NCI-H2107 treated with DMSO at 0.1 percent for 48 hours (cell line): ENCODE data around the gene JMJD1C.

Source experiments
- DNase-seq: peaks from one replicate; lab custom pipeline; 2025; ENCODE audit not compliant: unreplicated experiment; lab: John Stamatoyannopoulos, UW

The JMJD1C gene

DNA sequence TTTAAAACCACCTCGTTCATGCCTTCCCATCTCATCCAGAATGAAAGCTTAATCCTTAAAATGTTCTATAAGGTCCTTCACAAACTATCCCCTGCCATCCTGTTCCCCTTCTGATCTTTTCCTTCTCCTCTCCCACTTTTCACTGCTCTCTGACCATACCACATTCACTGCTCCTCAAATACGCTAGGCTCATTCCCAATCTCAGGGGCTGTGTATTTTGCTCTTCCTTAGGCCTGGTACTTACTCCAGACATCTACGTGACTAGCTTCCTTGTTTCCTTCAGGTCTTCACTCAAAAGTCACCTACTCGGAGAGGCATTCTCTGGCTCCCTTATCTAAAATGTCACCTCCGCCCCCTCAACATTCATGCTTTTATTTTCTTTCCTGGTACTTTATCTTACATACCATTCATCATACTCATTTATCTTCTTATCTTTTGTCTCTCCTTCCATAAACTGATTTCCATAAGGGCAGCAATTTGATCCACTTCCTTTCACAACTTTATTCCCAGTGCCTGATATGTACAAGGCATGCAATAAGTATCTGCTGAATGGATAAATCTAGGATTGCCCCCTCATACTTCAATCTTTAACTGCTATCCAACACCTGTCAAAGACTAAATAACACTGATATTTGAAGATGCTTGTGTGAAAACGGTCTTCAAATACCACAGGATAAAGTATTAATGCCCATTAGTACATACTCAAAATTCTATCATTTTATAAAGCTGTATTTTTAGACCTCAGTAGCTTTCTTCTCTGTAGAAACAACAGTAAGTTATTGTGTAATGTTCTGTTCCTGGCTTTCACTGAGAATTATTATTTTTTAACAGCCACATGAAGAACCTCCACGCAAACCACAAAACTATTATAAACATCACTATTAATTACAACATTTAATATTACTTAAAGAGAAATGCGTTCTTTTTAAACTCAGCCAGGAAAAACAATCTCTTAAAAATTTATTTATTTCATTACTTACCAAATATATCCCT, 27.0 kb downstream of the JMJD1C start:
- DNase-seq = no peak

- no peak for DNase-seq
These were observed 28.4 kb downstream of the JMJD1C start for GRCh38 chr10:63437116-63437949.

- no peak for DNase-seq
These were observed 29.6 kb downstream of the JMJD1C start for GRCh38 chr10:63436225-63436624.

GRCh38 chr10:63434866-63435854, 30.6 kb downstream of the JMJD1C start:
- DNase-seq = no peak

- DNase-seq = no peak
These were observed 33.6 kb downstream of the JMJD1C start for GRCh38 chr10:63431962-63432797.

DNA sequence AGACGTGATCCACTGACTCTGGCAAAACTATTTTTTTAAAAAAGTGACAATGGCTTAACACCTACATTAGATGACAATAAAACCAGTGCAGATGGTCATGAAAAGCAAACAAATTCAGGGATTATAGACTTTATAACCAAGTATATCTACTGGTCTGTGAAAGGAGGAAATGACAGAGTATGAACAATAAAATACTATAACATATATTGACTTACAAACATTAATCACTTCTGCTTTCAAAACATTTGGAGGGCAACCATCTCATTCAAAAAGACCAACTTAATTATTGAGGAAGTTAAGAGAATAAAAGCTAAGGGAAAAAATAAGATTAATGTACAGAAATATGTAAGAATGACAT, 34.8 kb downstream of the JMJD1C start:
- DNase-seq = no peak

- no peak for DNase-seq
These were observed 35.4 kb downstream of the JMJD1C start for GRCh38 chr10:63430091-63430998.

DNA sequence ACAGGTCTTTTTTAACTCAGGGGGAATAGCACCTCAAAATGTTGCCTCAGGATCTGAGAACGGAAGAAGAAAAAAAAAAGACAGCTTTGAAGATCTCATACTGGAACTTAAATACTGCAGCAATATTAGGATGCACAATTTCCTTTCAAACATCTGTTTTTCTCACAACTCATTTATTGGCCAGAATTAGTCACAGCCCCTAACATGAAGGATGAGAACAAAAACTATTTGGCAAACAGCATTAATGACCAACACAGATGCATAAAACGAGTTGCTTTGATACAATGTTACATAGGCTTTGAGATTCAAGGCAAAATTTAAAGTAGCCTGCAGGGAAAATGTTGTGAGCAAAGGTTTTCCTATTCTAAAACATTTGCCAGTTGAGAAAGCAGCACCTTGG, 36.5 kb downstream of the JMJD1C start:
- DNase-seq = no peak

DNA sequence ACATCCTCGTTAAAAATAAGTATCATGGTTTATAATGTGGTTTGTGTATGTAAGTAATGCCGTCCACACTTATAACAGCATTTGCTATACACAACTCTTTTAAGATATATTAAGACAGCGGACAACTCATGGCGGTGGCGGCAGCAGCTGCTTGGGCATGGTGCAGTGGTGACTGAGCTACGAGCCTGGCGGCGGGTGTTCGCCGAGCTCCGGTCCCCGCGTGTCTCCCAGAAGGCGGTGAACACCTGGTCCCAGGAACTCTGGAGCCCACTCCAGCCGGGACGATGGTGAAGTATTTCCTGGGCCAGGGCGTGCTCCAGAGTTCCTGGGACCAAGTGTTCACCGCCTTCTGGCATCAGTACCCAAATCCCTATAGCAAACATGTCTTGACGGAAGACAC, 38.8 kb downstream of the JMJD1C start:
- no peak for DNase-seq

GRCh38 chr10:63425512-63425911, 40.3 kb downstream of the JMJD1C start:
- no peak for DNase-seq

DNA sequence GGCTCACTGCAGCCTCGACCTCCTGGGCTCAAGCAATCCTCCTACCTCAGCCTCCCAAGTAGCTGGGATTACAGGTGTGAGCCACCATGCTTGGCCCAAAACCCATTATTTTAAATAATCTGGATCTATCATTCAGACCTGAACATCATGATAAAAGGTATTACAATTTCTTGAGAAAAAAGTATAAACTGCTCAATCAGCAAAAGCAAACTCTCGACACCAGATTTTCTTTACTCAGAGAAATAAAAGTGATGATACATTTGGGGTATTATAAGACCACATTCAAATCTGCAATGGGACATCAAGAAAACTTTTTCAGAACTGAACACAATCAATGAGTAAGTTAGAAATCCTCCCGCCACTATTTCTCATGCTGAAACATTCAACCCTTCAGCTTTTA, 41.2 kb downstream of the JMJD1C start:
- no peak for DNase-seq

DNA sequence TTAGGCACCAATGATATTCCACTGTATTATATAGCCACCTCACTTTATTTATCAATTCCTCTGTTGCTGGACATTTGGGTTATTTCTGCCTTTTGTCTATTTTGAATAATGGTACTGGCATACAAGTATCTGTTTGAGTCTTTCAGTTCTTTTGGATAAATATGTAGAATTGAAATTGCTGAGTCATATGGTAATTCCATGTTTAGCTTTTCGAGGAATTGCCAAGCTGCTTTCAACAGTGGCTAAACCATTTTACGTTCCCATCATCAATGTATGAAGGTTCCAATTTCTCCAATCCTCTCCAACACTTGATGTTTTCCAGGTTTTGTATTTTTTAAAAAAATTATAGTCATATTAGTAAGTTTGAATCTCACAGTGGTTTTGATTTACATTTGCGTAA, 42.3 kb downstream of the JMJD1C start:
- DNase-seq = no peak

- no peak for DNase-seq
These were observed 44.2 kb downstream of the JMJD1C start for GRCh38 chr10:63421591-63421990.

DNA sequence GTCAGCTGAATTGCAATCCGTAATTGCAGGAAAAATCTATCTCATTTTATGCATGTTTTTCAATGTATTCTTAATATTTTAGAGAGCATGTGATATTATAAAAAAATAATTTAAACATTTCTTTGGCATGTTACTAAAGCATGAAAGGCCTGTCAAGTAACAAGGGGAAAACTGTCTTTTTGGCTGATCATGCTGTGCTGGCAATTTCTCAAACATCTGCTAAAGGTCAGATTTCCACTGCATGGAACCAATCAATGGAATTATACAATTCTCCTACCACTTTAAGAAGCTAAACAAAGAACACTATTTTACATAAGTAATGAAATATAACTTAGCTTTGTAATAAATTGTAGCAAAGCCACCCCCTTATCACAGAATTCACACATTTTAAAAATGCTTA, 49.4 kb downstream of the JMJD1C start:
- no peak for DNase-seq

DNA sequence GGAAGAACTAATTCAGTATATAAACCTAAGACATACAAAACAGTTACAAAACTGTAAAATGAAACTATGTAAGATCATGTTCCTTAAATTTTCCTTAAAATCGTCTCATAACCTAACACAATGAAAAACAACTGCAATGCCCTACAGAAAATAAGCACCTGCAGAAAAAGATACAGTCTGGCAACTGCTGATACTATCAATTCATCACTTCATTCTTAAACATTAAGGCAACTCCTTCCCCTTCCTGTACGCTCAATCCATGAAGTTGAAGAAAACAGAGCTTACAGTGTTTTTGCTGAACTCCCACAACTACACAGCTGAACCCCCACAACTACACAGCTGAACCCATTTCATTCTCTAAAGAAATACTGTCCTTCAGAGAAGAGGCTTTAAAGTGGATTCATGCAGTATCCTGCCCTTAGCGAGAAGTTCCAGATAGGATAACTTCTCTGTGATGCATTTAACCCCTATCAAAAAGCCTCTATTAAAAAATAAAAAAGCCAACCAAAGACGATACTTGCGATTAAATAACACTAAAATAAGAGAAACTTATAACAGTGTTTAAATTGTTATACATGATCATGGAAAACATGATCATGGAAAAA, 50.0 kb downstream of the JMJD1C start:
- DNase-seq = no peak

DNA sequence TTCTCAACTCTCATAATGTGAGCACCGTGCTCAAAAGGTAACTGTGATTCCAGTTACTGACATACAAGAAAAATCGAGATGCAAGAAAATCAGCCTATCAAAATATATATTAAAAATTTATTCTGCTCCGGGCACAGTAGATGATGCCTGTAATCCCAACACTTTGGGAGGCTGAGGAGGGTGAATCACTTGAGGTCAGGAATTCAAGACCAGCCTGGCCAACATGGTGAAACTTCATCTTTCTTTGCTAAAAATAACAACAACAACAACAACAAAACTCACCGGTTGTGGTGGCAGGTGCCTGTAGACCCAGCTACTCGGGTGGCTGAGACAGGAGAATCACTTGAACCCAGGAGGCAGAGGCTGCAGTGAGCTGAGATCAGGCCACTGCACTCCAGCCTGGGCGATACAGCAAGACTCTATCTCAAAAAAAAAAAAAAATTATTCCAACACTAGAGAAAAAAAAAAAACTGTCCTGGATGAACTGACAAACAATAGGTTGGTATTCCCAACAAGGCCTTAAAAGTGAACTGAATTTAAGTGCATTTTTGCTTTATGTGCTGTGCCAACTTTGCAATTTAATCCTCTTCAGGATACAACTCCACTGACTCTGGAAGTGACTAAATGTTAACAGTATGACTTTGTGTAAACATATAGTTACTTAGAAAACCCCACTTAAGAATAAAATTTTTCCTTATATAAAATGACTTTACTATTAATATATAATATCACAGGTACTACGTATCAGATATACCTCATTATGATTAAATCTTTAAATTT, 51.1 kb downstream of the JMJD1C start:
- no peak for DNase-seq

GRCh38 chr10:63413429-63413828, 52.3 kb downstream of the JMJD1C start:
- DNase-seq = no peak

- no peak for DNase-seq
These were observed 53.5 kb downstream of the JMJD1C start for GRCh38 chr10:63412304-63412703.
